Measurements from ENCODE around the gene SH3TC1.

Gene SH3TC1

DNA sequence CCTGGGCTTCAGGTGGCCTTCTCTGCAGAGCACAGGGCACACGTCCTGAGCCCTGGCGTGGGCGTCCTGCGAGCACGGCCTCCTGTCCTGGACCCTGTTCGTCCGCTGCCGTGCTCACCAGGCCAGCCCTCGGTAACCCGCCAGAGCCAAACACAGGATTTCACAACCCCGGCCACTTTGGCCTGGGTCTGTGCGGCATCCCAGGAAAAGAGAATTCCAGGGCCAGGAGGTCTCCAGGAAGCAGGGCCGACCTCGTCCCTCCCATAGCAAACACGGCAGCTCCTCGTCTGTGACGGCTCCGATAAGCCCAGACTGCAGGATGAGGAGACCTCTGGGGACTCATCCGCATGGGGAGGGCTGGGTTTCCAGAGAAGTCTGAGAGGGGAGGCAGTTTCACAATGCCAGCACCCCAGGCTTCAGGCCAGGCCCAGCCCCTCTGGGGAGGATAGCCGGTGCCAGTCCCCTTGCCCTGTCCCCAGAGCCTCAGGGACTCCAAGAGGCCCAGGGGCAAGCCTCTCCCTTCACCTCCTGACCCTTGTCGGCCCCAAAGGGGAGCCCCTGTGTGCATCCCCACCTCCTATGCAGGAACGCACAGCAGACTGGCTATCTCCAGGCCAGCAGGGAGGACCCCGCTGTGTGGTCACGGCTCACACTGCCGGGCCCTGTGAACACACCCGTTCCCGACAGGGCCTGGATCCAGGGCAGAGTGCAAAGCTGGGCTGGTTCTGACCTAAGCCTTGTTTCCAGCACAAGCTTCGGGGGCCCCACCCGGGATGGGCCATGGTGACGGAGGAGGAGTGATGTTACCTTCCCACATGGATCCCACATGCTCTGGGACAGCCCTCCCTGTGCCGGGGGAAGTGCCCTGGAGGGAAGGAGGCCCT, 48.2 kb downstream of the SH3TC1 start:
- no peak for DNase-seq

GRCh38 chr4:8248091-8248490, 49.0 kb downstream of the SH3TC1 start:
- no peak for DNase-seq

DNA sequence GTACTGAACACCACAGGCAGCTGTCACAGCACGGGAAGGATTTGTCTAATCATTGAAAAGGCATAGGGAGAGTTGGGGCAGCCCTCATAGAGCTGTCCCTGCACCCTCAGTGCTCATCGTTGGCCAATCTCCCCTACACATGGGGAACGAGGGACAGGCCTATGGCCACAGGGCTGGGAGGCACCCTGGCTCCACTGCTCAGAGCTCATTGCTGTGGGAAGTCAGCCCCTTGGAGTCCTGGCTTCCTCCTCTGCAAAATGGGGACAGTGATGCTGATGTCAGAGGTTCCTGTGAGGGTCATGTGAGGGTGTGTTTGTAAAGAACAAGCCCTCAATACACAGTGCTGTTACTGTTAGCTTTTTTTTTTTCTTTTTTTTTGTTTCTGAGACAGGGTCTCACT, 51.1 kb downstream of the SH3TC1 start:
- no peak for DNase-seq

GRCh38 chr4:8250637-8251036, 51.5 kb downstream of the SH3TC1 start:
- DNase-seq = no peak

- DNase-seq = no peak
Measured at GRCh38 chr4:8251110-8251883, 52.2 kb downstream of the SH3TC1 start.

DNA sequence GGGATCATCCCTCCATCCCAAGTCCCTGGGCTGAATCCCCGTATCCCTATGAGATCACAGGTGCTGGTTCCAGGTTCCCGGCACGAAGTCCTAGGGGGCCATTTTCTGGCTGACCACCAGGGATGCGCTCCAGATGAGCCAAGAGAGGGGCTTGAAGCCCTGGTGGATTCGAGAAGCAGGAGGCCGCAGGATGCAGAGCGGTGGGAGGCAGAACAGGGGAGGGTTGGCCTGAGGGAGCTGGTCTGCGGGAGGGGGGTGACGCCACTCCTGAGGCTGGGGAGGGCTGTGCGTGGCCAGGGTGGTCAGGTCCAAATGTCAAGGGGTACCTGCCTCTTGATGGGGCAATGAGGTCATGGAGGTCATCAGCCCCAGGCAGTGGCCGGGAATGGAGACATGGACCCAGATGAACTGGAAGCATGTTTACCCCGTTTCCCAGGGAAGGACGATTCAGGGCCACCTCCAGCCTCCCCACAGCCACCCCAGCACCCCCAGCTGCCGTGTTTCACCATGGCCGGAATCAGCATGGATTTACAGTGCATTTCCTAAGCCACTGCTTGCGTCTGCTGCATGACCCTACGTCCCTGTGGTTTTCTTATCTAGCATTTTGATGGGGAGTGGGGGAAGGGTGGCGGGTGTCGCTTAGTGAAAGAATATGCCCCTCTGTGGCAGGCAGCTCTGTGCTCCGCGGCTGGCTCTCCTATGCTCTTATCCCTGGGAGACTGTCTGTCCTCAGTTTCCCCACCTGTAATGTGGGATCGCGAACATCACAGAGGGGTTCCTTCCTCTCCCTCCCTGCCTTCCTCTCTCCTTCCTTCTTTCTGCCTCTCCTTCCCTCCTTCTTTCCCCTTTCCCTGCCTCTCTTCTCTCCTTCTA, 53.4 kb downstream of the SH3TC1 start:
- no peak for DNase-seq

DNA sequence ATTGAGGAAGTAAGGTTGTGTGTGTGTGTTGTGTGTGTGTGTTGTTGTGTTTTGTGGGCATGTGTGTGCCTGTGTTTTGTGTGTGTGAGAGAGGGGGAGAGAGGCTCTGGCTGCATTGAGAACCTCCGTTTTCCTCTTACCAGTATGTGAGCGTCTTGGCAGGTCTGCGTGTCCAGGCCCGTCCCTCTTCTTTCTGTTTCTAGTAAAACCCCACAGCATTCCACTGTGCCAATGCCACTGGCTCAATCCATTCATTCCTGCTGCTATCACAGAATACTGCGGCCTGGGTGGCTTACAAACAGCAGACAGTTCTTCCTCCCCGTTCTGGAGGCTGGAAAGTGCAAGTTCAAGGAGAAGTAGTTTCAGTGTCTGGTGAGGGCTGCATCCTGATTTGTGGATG, 55.0 kb downstream of the SH3TC1 start:
- no peak for DNase-seq

GRCh38 chr4:8255698-8256441, 56.8 kb downstream of the SH3TC1 start:
- no peak for DNase-seq

DNA sequence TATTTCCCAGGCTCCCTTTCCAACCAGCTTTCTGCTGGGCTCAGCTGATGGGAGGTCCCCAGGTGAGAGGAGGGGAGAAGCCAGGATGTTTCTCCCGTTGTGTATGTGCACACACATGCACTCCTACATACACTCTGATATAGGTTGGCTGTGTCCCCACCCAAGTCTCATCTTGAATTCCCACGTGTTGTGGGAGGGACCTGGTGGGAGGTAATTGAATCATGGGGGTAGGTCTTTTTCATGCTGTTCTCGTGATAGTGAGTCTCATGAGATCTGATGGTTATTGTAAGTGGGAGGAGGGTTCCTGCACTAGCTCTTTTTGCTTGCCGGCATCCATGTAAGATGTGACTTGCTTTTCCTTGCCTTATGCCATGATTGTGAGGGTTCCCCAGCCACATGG, 58.8 kb downstream of the SH3TC1 start:
- DNase-seq = no peak

DNA sequence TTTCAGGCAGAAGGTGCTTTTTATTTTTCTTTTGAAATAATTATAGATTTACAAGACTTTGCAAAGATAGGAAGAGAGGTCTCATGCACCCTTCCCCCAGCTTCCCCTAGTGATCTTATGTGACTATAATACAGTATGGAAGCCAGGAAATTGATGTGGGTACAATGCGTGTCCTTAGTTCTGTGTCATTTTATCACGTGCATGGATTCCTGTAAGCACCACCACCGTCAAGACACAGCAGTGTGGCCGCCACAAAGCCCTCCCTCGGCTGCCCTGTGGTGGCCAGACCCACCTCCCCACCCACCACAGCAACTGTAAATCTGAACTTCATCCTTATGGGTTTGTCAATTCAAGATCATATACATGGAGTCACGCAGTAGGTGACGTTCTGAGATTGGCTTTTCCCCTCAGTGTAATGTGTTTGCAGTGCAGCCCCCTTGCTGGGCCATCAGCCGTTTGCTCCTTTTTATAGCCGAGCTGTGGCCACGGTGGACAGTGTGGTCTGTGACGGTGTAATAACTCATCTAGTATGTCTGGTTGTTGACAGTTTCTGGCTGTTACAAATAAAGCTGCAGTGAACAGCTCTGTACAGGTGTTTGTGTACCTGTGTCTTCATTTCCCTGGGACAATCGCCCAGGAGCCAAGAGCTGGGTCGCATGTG, 59.6 kb downstream of the SH3TC1 start:
- no peak for DNase-seq

GRCh38 chr4:8259743-8260430, 60.8 kb downstream of the SH3TC1 start:
- DNase-seq = no peak

DNA sequence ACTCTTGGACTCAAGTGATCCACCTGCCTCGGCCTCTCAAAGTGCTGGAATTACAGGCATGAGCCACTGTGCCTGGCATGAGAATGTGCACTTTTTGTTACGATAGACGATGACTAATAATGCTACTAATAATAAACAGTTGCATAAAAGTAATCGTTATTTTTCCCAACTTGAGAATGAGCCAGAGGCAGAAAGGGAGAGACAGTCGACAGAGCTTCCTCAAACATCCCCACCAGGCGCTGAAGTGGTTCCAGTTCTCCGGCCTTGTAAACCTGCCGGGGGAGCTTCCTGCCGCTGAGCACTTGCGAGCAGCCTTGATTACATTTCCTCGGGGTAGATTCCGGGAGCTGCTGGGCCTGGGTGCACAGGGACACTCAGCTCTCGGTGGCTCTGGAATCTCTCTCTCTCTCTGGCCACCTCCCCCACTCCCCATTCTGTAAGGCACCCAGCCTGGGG, 61.6 kb downstream of the SH3TC1 start:
- no peak for DNase-seq

DNA sequence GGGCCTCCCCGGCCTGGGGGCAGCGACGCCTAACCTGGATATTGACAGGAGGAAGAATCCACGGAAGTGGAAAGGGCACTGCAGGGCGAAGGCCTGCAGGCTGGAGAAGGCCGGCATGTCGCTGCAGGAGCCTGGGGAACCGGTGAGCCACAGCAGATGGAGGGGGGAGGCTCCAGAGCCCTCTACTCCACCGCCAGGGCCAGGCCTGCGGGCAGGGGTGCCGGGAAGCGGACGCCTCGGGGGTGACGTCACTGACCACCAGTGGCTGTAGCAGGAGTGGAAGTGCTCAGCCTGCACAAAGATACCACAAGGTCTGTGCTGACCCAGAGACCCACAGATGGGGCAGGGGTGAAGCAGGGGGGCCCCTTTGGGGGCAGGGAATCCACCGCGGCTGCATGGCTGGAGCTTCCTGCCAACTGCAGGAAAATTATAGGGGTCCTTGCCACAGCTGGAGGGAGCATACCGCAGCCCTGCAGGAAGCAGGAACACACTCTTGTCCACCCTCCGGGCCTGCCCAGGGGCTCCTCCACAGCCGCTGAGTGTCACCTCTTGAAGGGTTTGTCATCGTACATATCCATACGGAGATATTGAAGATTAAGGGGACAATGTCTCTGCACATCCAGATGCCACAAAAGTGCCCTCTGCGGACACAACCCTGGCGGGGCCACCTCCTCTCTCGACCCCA, 62.9 kb downstream of the SH3TC1 start:
- no peak for DNase-seq

GRCh38 chr4:8262637-8263322, 63.7 kb downstream of the SH3TC1 start:
- DNase-seq = no peak

GRCh38 chr4:8263397-8263796, 64.3 kb downstream of the SH3TC1 start:
- no peak for DNase-seq

DNA sequence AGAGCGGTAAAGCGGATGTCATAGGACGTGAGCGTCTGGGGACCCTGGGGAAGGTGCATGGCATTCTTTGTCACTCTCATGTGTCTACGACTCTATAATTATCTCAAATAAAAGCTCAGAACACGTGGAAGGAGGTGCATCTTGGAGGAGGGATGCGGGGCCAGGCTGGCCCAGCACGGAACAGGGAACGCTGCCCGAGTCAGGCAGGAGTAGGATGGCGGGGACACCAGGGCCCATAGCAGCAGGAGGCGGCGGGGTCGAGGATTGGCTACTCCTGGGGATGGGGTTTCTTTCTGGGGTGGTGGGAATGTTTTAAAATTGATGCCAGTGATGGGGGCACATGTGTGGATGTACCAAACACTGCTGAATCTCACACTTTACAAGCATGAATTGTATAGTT, 65.0 kb downstream of the SH3TC1 start:
- no peak for DNase-seq

GRCh38 chr4:8265171-8265929, 66.3 kb downstream of the SH3TC1 start:
- no peak for DNase-seq

DNA sequence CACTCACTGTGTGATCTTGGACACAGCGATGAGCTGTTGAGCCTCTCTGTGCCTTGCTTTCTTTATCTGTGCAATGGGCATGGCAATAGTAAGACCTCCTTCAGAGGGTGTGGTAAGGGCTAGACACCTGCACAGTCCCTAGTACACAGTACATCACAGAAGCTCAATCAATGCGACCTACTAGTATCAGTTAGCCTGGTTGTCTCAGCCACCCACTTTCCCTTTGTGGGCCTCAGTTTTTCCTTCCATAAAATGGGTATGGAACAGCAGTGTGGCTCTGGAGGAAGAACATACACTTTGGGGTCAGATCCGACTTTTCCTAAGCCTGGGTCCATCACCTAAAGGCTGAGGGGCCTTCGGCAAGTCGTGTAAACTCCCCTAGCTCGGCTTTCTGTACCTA, 67.0 kb downstream of the SH3TC1 start:
- DNase-seq = no peak

DNA sequence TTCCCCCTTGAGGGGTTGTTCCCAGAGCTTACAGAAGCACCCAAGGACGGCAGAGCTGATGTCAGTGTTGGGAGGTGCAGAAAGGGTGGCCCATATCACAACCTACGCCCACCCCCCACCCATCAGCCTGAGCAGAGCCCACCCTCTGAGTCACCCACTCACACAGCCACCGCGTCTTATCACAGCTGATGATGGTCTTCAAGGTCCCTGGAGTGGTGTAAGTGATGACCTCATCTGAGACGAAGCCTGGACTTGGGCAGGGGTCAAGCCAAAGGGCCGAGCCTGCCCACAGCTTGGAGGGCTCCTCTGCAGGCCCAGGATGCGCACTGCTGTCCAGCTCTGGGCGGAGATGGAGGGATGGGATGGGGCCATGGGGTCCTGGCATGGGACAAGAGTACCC, 67.4 kb downstream of the SH3TC1 start:
- no peak for DNase-seq

Data from KG1 (cell line).